HG03108 (cell line): ENCODE measurements around the gene COL24A1.

ENCODE experiments used
- ATAC-seq: cut with Tn5 transposase; IDR thresholded peaks from one replicate; pipeline ENCODE4 v1.9.1; 2021; ENCODE audit warnings: moderate library complexity; ENCODE audit not compliant: unreplicated experiment

COL24A1 gene

GRCh38 chr1:86156566-86157455 is at the start of gene COL24A1:
Gene COL24A1 (minus strand): TSS chr1:86156772. CDS start chr1:86156396, 376 bp downstream.
- no peak for ATAC-seq

GRCh38 chr1:86205741-86206140 is 49.2 kb upstream of the COL24A1 start:
- ATAC-seq, result no peak

- ATAC-seq, result no peak
Observed at GRCh38 chr1:86202552-86203340, 46.2 kb upstream of the COL24A1 start.

GRCh38 chr1:86201311-86201710 is 44.7 kb upstream of the COL24A1 start:
- no peak for ATAC-seq

- ATAC-seq, result no peak
Observed at GRCh38 chr1:86200901-86201300, 44.3 kb upstream of the COL24A1 start.

GRCh38 chr1:86197206-86197855 is 40.8 kb upstream of the COL24A1 start:
- ATAC-seq, result no peak

- no peak for ATAC-seq
Observed at GRCh38 chr1:86195281-86195680, 38.7 kb upstream of the COL24A1 start.

GRCh38 chr1:86194491-86195034 is 38.0 kb upstream of the COL24A1 start:
- no peak for ATAC-seq

- ATAC-seq, result no peak
Observed at GRCh38 chr1:86192417-86192816, 35.8 kb upstream of the COL24A1 start.

- no peak for ATAC-seq
Observed at GRCh38 chr1:86191958-86192357, 35.4 kb upstream of the COL24A1 start.

- no peak for ATAC-seq
Observed at GRCh38 chr1:86190873-86191272, 34.3 kb upstream of the COL24A1 start.

GRCh38 chr1:86184426-86184825 is 27.9 kb upstream of the COL24A1 start:
- no peak for ATAC-seq

- no peak for ATAC-seq
Observed at GRCh38 chr1:86183810-86184209, 27.2 kb upstream of the COL24A1 start.

- no peak for ATAC-seq
Observed at GRCh38 chr1:86176226-86176625, 19.7 kb upstream of the COL24A1 start.

- no peak for ATAC-seq
Observed at GRCh38 chr1:86175756-86176155, 19.2 kb upstream of the COL24A1 start.

GRCh38 chr1:86169625-86170024 is 13.1 kb upstream of the COL24A1 start:
- no peak for ATAC-seq

GRCh38 chr1:86159800-86160199 is 3.2 kb upstream of the COL24A1 start:
- ATAC-seq, result no peak

- ATAC-seq, result no peak
Observed at GRCh38 chr1:86155807-86156565, 586 bp downstream of the COL24A1 start.

GRCh38 chr1:86155051-86155806 is 1.3 kb downstream of the COL24A1 start:
- ATAC-seq, result no peak

- no peak for ATAC-seq
Observed at GRCh38 chr1:86154571-86155050, 2.0 kb downstream of the COL24A1 start.
